H9 (cell line): ENCODE results near the gene ZDHHC9. TPM values are rescaled to one million over a fixed set of nuclear protein-coding genes. Genes with fewer than 3 reads are reported as not detected.

Experiments used
- DNase-seq: peaks from one replicate; pipeline ENCODE4 v3.0.0-alpha.2; 2017
- H2AFZ ChIP-seq: one replicate; pipeline ENCODE4 v1.6.1; 2013; ENCODE audit warnings: mild to moderate bottlenecking, low read length, control low read depth, moderate library complexity
- H2AK5ac ChIP-seq: 2 replicates; pipeline ENCODE4 v1.6.1; 2013; ENCODE audit warnings: low read length, control low read depth, mixed read lengths; ENCODE audit not compliant: insufficient read length
- H2BK120ac ChIP-seq: one replicate; pipeline ENCODE4 v1.6.1; 2013; ENCODE audit warnings: low read depth, mild to moderate bottlenecking, low read length, control low read depth, inconsistent platforms; ENCODE audit not compliant: poor library complexity, severe bottlenecking
- H2BK12ac ChIP-seq: 2 replicates; pipeline ENCODE4 v1.6.1; 2013; ENCODE audit warnings: low read length, control low read depth, mixed read lengths, low read depth; ENCODE audit not compliant: insufficient read length
- H2BK15ac ChIP-seq: 2 replicates; pipeline ENCODE4 v1.6.1; 2013; ENCODE audit warnings: low read depth, low read length, control low read depth
- H2BK20ac ChIP-seq: one replicate; pipeline ENCODE4 v1.6.1; 2013; ENCODE audit warnings: low read depth, mild to moderate bottlenecking, low read length, control low read depth, inconsistent platforms; ENCODE audit not compliant: poor library complexity, severe bottlenecking
- H2BK5ac ChIP-seq: 2 replicates; pipeline ENCODE4 v1.6.1; 2013; ENCODE audit warnings: low read length, control low read depth, mixed read lengths; ENCODE audit not compliant: insufficient read length
- H3K14ac ChIP-seq: 2 replicates; pipeline ENCODE4 v1.6.1; 2013; ENCODE audit warnings: low read length, control low read depth; ENCODE audit not compliant: insufficient read depth
- H3K18ac ChIP-seq: 2 replicates; pipeline ENCODE4 v1.6.1; 2013; ENCODE audit warnings: low read depth, mild to moderate bottlenecking, mixed read lengths, low read length, control low read depth; ENCODE audit not compliant: insufficient read length
- H3K23ac ChIP-seq: 2 replicates; pipeline ENCODE4 v1.6.1; 2013; ENCODE audit warnings: low read length, control low read depth, mixed read lengths, low read depth; ENCODE audit not compliant: insufficient read length
- H3K23me2 ChIP-seq: 2 replicates; pipeline ENCODE4 v1.6.1; 2013; ENCODE audit warnings: low read depth, mild to moderate bottlenecking, mixed read lengths, low read length, control low read depth; ENCODE audit not compliant: insufficient read length, poor library complexity, severe bottlenecking
- H3K27ac ChIP-seq: 2 replicates; pipeline ENCODE4 v1.5.1; 2013; ENCODE audit warnings: low read length, control low read depth, mixed read lengths, low read depth; ENCODE audit not compliant: insufficient read length
- H3K27me3 ChIP-seq: 2 replicates; pipeline ENCODE4 v1.6.1; 2013; ENCODE audit warnings: low read length, control low read depth, inconsistent platforms; ENCODE audit not compliant: insufficient read depth
- H3K4ac ChIP-seq: 2 replicates; pipeline ENCODE4 v1.6.1; 2013; ENCODE audit warnings: low read depth, mild to moderate bottlenecking, control low read depth, inconsistent platforms, low read length, moderate library complexity
- H3K4me1 ChIP-seq: 2 replicates; pipeline ENCODE4 v1.6.1; 2013; ENCODE audit warnings: low read length, control low read depth, inconsistent platforms; ENCODE audit not compliant: insufficient read depth
- H3K4me2 ChIP-seq: 2 replicates; pipeline ENCODE4 v1.6.1; 2013; ENCODE audit warnings: low read length, control low read depth, mixed read lengths; ENCODE audit not compliant: insufficient read length, insufficient read depth
- H3K56ac ChIP-seq: 2 replicates; pipeline ENCODE4 v1.6.1; 2013; ENCODE audit warnings: low read depth, mild to moderate bottlenecking, mixed read lengths, low read length, control low read depth; ENCODE audit not compliant: insufficient read length
- H3K79me1 ChIP-seq: 2 replicates; pipeline ENCODE4 v1.6.1; 2013; ENCODE audit warnings: low read depth, mild to moderate bottlenecking, moderate library complexity, low read length, control low read depth, inconsistent platforms; ENCODE audit not compliant: insufficient read depth, poor library complexity, severe bottlenecking
- H3K79me2 ChIP-seq: 2 replicates; pipeline ENCODE4 v1.6.1; 2013; ENCODE audit warnings: low read length, control low read depth, inconsistent platforms; ENCODE audit not compliant: insufficient read depth
- H3K9ac ChIP-seq: 2 replicates; pipeline ENCODE4 v1.6.1; 2013; ENCODE audit warnings: low read length, control low read depth, mixed read lengths; ENCODE audit not compliant: insufficient read length; ENCODE audit errors: extremely low read depth
- H3K9me3 ChIP-seq: one replicate; pipeline ENCODE4 v1.6.1; 2013; ENCODE audit warnings: low read depth, low read length, inconsistent platforms; ENCODE audit not compliant: control insufficient read depth
- H3T11ph ChIP-seq: one replicate; pipeline ENCODE4 v1.6.1; 2013; ENCODE audit warnings: mild to moderate bottlenecking, low read length, control low read depth, inconsistent platforms
- H4K20me1 ChIP-seq: one replicate; pipeline ENCODE4 v1.6.1; 2013; ENCODE audit not compliant: control insufficient read depth, insufficient read length, insufficient read depth
- H4K5ac ChIP-seq: 2 replicates; pipeline ENCODE4 v1.6.1; 2013; ENCODE audit warnings: low read depth, mild to moderate bottlenecking, mixed read lengths, low read length, control low read depth; ENCODE audit not compliant: insufficient read length
- H4K8ac ChIP-seq: replicated peaks from 2 replicates; pipeline ENCODE4 v1.6.1; 2013; ENCODE audit warnings: low read length, control low read depth, mixed read lengths, low read depth; ENCODE audit not compliant: insufficient read length
- H4K91ac ChIP-seq: 2 replicates; pipeline ENCODE4 v1.6.1; 2013; ENCODE audit warnings: low read depth, mild to moderate bottlenecking, moderate library complexity, mixed read lengths, low read length, control low read depth; ENCODE audit not compliant: insufficient read length
- H3K27ac Mint-ChIP-seq, 3 experiments: 2 replicates in 2 of 3; 3 replicates in 1 of 3; pipeline ENCODE4 v1.8.0; 2020 to 2021; ENCODE audit warnings: mixed read lengths in 3 of 3, mild to moderate bottlenecking in 1 of 3, moderate library complexity in 1 of 3
- H3K27me3 Mint-ChIP-seq: 2 replicates; pipeline ENCODE4 v1.8.0; 2021; ENCODE audit warnings: low read depth, mild to moderate bottlenecking, moderate library complexity, mixed read lengths
- H3K36me3 Mint-ChIP-seq, 3 experiments: 2 replicates in 2 of 3; 3 replicates in 1 of 3; pipeline ENCODE4 v1.8.0; 2020 to 2021; ENCODE audit warnings: low read depth in 3 of 3, mixed read lengths in 3 of 3; ENCODE audit not compliant: insufficient read depth in 1 of 3
- H3K4me1 Mint-ChIP-seq, 2 experiments: 2 replicates each; pipeline ENCODE4 v1.8.0; 2020; ENCODE audit warnings: mixed read lengths in 2 of 2
- H3K4me3 Mint-ChIP-seq, 2 experiments: 2 replicates in 1 of 2; 3 replicates in 1 of 2; pipeline ENCODE4 v1.8.0; 2020 to 2021; ENCODE audit warnings: mild to moderate bottlenecking in 2 of 2, mixed read lengths in 2 of 2, moderate library complexity in 1 of 2
- H3K9me3 Mint-ChIP-seq, 2 experiments: 2 replicates in 1 of 2; 3 replicates in 1 of 2; pipeline ENCODE4 v1.8.0; 2020; ENCODE audit warnings: mild to moderate bottlenecking in 2 of 2, mixed read lengths in 2 of 2, moderate library complexity in 1 of 2
- CTCF ChIP-seq: fragments of 200-600 bp; sonication (generic); conservative IDR thresholded peaks from 3 replicates; pipeline ENCODE4 v1.8.0; 2021; ENCODE audit warnings: antibody characterized with exemption, mild to moderate bottlenecking
- WGBS: extraction: QIAGEN DNeasy Blood & Tissue Kit; methylation state at CpG from one replicate; pipeline ENCODE4 v1.1.7; 2013; ENCODE audit warnings: missing lambda C conversion rate, low lambda C conversion rate, mixed read lengths; ENCODE audit not compliant: insufficient read length; ENCODE audit errors: extremely low coverage; 5-methylcytosine and 5-hydroxymethylcytosine counted together
- total RNA-seq: library from RNA; stranded (reverse); gene quantifications from 2 replicates; pipeline ENCODE4 v1.2.1, GENCODE V29; 2021

Gene ZDHHC9
- total RNA-seq, 1 experiment from 2014 or later: 21.0 TPM

- no peaks in the 10 kb centered on the region for H3K27me3 ChIP-seq
- no peak overlapping the region for H2AFZ ChIP-seq
- peak overlapping the region in 1 of 3 experiments; percentile 79; a peak in 1 of 7 replicates for H3K27ac Mint-ChIP-seq
- H2AK5ac ChIP-seq: no peak overlapping the region
- H3K56ac ChIP-seq: no peak overlapping the region
- no peaks in the 10 kb centered on the region for H4K20me1 ChIP-seq
- H2BK5ac ChIP-seq: no peak overlapping the region
- H2BK15ac ChIP-seq: no peak overlapping the region
- peaks cover 0 to 9% (median 5%) of the 10 kb centered on the region in 3 experiments; a peak in 3 of 7 replicates for H3K36me3 Mint-ChIP-seq
- no peak for TF ChIP-seq CTCF
- no peaks in the 10 kb centered on the region for H3K79me1 ChIP-seq
- H4K91ac ChIP-seq: no peak overlapping the region
- no peak overlapping the region for H2BK120ac ChIP-seq
- no peak overlapping the region for H3T11ph ChIP-seq
- H3K14ac ChIP-seq: no peak overlapping the region
- peaks cover 20% of the 10 kb centered on the region for H3K9me3 ChIP-seq
- H3K4me1 Mint-ChIP-seq: peaks cover 0 to 3% of the 10 kb centered on the region in 2 experiments; a peak in 2 of 4 replicates
- H3K4ac ChIP-seq: no peak overlapping the region
- no CpG with 5 or more reads among the region's 5 CpGs for WGBS
- H3K9ac ChIP-seq: no peak overlapping the region
- H3K27me3 Mint-ChIP-seq: no peaks in the 10 kb centered on the region; the same call in 1 of the 2 replicates
- no peak overlapping the region for H2BK20ac ChIP-seq
- no peak overlapping the region for H2BK12ac ChIP-seq
- H3K23ac ChIP-seq: no peak overlapping the region
- no peaks in the 10 kb centered on the region for H3K4me1 ChIP-seq
- peak overlapping the region; percentile 62 for H3K27ac ChIP-seq
- no peak overlapping the region for H3K4me3 Mint-ChIP-seq
- no peaks in the 10 kb centered on the region for H3K79me2 ChIP-seq
- no peak overlapping the region for H4K5ac ChIP-seq
- H4K8ac ChIP-seq: no peak overlapping the region
- DNase-seq: no peak
- H3K18ac ChIP-seq: no peak overlapping the region
- H3K23me2 ChIP-seq: no peaks in the 10 kb centered on the region
- H3K9me3 Mint-ChIP-seq: peaks cover 6 to 51% of the 10 kb centered on the region in 2 experiments; a peak in 4 of 5 replicates
- no peak overlapping the region for H3K4me2 ChIP-seq
These were observed 33.7 kb upstream of the ZDHHC9 start for GRCh38 chrX:129877401-129877800.
